HUES64 (cell line): Measurements from ENCODE around the gene TMEM132C.
A peak's percentile ranks its signal among the peaks of the same experiment; 100 is the strongest.
"Not testable (repeated sequence)": the region's sequence is repeated elsewhere in the genome, so short reads cannot be mapped to it uniquely, and the experiment has no call there.

Experiments
- H3K27ac ChIP-seq: 2 replicates; pipeline ENCODE4 v1.7.0; 2013; ENCODE audit warnings: low read depth, low read length, inconsistent platforms
- H3K27me3 ChIP-seq: 2 replicates; pipeline ENCODE4 v1.6.1; 2013; ENCODE audit warnings: mild to moderate bottlenecking, low read length; ENCODE audit not compliant: insufficient read depth
- H3K36me3 ChIP-seq: 2 replicates; pipeline ENCODE4 v1.6.1; 2013; ENCODE audit warnings: mild to moderate bottlenecking, low read length; ENCODE audit not compliant: insufficient read depth
- H3K4me1 ChIP-seq: 2 replicates; pipeline ENCODE4 v1.6.1; 2013; ENCODE audit warnings: mild to moderate bottlenecking, low read length, moderate library complexity; ENCODE audit not compliant: insufficient read depth
- H3K4me3 ChIP-seq: 2 replicates; pipeline ENCODE4 v1.5.1; 2013; ENCODE audit warnings: mild to moderate bottlenecking, low read length, moderate library complexity
- H3K9ac ChIP-seq: 2 replicates; pipeline ENCODE4 v1.6.1; 2013; ENCODE audit warnings: mild to moderate bottlenecking, low read depth, low read length
- H3K9me3 ChIP-seq: 2 replicates; pipeline ENCODE4 v1.6.1; 2013; ENCODE audit warnings: low read depth, low read length; ENCODE audit not compliant: insufficient read depth
- WGBS: fragments of 150-250, 120-280 bp; methylation state at CpG from one replicate; pipeline ENCODE4 v1.1.7; 2013; ENCODE audit warnings: missing lambda C conversion rate; 5-methylcytosine and 5-hydroxymethylcytosine counted together

The TMEM132C gene

GRCh38 chr12:128586451-128587029 is 319.6 kb downstream of the TMEM132C start:
- WGBS, result 77% methylated on average over 7 of the region's 7 CpGs
- Histone ChIP-seq H3K4me3 (no peak overlapping the region), H3K36me3 (no peaks in the 10 kb centered on the region), H3K27ac (no peak overlapping the region), H3K4me1 (no peaks in the 10 kb centered on the region), H3K27me3 (no peaks in the 10 kb centered on the region), H3K9me3 (no peaks in the 10 kb centered on the region), H3K9ac (no peak overlapping the region)

GRCh38 chr12:128587918-128588317 is 320.9 kb downstream of the TMEM132C start:
- WGBS, result 90% methylated on average over 2 of the region's 2 CpGs
- H3K27me3 ChIP-seq, result no peaks in the 10 kb centered on the region
- H3K27ac ChIP-seq, result no peak overlapping the region
- H3K4me3 ChIP-seq, result no peak overlapping the region
- H3K9me3 ChIP-seq, result no peaks in the 10 kb centered on the region
- no peaks in the 10 kb centered on the region for H3K36me3 ChIP-seq
- H3K4me1 ChIP-seq, result no peaks in the 10 kb centered on the region
- no peak overlapping the region for H3K9ac ChIP-seq

DNA sequence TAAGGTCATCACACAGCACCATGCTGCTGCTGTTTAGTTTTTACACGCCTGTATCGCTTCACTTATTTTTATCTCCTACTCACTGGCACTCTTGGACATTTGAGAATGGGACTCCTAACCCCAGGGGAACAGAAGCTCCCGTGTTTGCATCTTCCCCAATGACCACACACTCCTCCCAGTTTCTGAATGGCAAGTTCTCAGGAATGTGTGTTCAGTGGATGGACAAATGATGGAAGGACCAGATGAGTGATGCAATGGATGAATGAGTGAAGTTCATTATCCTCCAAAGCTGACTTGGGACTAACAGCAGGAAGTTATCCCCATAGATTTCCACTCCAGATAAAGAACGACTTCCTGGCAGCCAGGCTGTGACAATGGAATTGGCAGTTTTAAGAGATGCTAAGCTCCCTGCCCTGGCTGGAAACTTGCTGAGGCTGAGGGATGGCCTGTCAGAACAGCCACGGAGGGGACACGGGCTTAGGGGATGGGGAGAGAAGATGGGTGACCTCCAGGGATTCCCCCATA is 325.3 kb downstream of the TMEM132C start:
- 89% methylated on average over 6 of the region's 6 CpGs for WGBS
- Histone ChIP-seq H3K27ac (no peak overlapping the region), H3K4me1 (no peaks in the 10 kb centered on the region), H3K27me3 (no peaks in the 10 kb centered on the region), H3K36me3 (no peaks in the 10 kb centered on the region), H3K4me3 (no peak overlapping the region), H3K9me3 (no peaks in the 10 kb centered on the region), H3K9ac (no peak overlapping the region)

- no peaks in the 10 kb centered on the region for H3K27me3 ChIP-seq
- no peak overlapping the region for H3K4me3 ChIP-seq
- no peaks in the 10 kb centered on the region for H3K9me3 ChIP-seq
- 89% methylated on average over 7 of the region's 7 CpGs for WGBS
- no peaks in the 10 kb centered on the region for H3K4me1 ChIP-seq
- no peak overlapping the region for H3K27ac ChIP-seq
- H3K9ac ChIP-seq, result no peak overlapping the region
- H3K36me3 ChIP-seq, result no peaks in the 10 kb centered on the region
Observed at GRCh38 chr12:128594521-128594920, 327.6 kb downstream of the TMEM132C start.

DNA sequence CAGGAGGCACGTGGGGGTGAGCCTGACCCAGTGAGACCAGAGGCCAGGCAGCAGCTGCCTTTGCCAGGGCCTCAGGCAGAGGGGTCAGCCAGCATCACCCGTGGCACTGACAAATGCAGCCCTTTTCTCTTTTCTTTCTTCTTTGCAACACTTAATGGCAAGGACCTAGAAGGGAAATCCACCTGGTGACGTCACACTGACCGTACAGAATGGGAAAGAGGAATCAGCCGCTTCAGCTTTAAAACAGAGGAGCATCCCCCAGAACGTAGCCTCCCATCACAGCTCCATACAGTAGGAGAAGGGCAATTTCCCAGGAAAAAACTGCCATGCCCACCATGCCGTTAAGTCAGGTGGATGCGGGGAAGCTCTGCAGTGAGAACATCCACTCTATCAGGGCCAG is 328.6 kb downstream of the TMEM132C start:
- no peak overlapping the region for H3K9ac ChIP-seq
- H3K27me3 ChIP-seq, result no peaks in the 10 kb centered on the region
- H3K4me1 ChIP-seq, result no peaks in the 10 kb centered on the region
- H3K4me3 ChIP-seq, result no peak overlapping the region
- WGBS, result 84% methylated on average over 8 of the region's 8 CpGs
- H3K9me3 ChIP-seq, result no peaks in the 10 kb centered on the region
- H3K27ac ChIP-seq, result no peak overlapping the region
- no peaks in the 10 kb centered on the region for H3K36me3 ChIP-seq

GRCh38 chr12:128600886-128601285 is 333.9 kb downstream of the TMEM132C start:
- no peaks in the 10 kb centered on the region for H3K9me3 ChIP-seq
- H3K27ac ChIP-seq, result no peak overlapping the region
- H3K27me3 ChIP-seq, result no peaks in the 10 kb centered on the region
- H3K9ac ChIP-seq, result no peak overlapping the region
- no peaks in the 10 kb centered on the region for H3K36me3 ChIP-seq
- 91% methylated on average over 6 of the region's 6 CpGs for WGBS
- H3K4me1 ChIP-seq, result peaks cover 2% of the 10 kb centered on the region; the same call in 1 of the 2 replicates
- H3K4me3 ChIP-seq, result no peak overlapping the region

DNA sequence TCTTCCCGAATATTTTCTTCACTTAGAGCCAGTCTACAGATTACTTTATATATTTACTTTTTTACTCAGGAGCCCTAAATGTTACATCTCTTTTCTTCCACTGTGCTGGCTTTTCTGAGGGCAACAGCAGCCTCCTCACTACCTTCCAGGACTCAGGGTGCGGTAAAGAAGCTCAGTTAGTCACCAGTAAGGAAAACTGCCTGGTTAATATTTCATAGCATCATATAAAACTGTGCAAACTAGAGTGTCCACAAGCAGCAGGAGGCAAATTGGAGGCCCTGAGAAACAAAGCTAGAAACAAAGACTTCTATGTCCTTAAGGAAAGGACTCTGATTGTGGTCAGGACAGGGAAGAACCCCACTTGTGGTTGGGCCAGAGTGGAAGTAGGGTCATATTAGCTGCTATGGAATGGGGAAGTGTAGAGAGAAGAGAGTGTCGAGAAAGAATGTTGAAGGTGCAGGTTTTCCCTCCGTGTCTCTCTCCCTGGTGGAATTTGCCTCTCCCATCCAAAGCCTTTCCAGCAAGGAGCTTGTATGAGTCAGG is 336.7 kb downstream of the TMEM132C start:
- no peak overlapping the region for H3K27ac ChIP-seq

DNA sequence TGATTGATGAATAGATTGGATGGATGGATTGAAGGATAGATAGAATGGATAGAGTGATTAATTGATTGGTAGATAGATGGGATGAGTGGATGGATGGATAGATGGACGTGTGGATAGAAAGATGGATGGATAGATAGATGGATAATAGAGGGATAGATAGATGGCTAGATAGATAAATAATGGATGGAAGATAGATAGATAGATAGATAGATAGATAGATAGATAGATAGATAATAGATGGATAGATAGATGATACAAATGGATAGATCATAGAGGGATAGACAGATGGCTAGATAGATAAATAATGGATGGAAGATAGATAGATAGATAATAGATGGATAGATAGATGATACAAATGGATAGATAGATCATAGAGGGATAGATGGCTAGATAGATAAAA is 337.2 kb downstream of the TMEM132C start:
- not testable (repeated sequence) for H3K9ac ChIP-seq, H3K4me3 ChIP-seq, H3K27ac ChIP-seq, H3K9me3 ChIP-seq, H3K4me1 ChIP-seq, H3K36me3 ChIP-seq, H3K27me3 ChIP-seq
- 86% methylated on average over 1 of the region's 1 CpG for WGBS

More for the DNA sequence above, 336.7 kb downstream of the TMEM132C start:
- WGBS, result 93% methylated on average over 4 of the region's 4 CpGs
- no peak overlapping the region for H3K4me3 ChIP-seq
- peaks cover 9% of the 10 kb centered on the region; the same call in 1 of the 2 replicates for H3K4me1 ChIP-seq
- no peak overlapping the region for H3K9ac ChIP-seq
- no peaks in the 10 kb centered on the region for H3K9me3 ChIP-seq
- H3K27me3 ChIP-seq, result no peaks in the 10 kb centered on the region
- H3K36me3 ChIP-seq, result no peaks in the 10 kb centered on the region

DNA sequence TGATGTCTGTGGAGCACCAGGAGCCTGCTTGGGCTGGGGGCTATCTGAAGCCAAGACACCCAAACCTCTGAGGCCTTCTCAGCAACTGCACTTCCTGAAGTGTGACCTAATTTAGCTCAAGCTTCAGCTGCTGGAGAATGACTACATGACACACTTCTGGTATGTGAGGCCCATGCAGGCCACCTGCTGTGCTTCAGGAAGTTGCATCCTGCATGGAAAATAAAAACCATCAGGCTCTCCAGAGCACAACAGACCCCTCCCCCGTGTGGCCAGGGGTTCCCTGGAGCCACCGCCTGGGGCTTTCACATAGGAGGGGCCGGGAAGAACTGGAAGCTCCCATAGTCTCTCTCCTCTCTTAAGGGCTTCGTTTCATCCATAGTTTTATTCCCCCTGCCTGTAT is 339.1 kb downstream of the TMEM132C start:
- H3K27ac ChIP-seq, result 0 out of 2 replicates have a peak overlapping the region, but pooled peaks have one; percentile 23
- no peaks in the 10 kb centered on the region for H3K36me3 ChIP-seq
- H3K4me1 ChIP-seq, result peaks cover 9% of the 10 kb centered on the region; the same call in 1 of the 2 replicates
- H3K9ac ChIP-seq, result no peak overlapping the region
- no peak overlapping the region for H3K4me3 ChIP-seq
- H3K9me3 ChIP-seq, result no peaks in the 10 kb centered on the region
- H3K27me3 ChIP-seq, result no peaks in the 10 kb centered on the region
- 42% methylated on average over 4 of the region's 4 CpGs for WGBS

DNA sequence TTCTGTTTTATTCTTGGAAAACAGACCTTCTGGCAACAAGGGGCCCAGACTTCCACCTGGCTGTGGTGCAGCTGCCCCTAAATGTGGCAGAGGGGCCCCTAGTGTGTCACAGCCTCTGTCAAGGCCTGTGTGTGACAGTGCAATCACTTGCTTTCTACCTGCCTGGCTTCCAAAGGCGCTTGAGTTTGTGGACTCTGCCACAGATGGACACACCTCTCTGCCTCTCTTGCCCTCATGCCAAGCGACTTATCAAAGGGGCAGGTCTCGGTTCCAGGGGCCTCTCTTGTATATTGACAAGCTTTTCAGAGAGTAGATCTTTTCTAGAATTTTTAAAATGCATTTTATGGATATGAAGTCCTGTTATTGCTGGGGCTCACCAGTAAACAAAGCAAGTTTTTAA is 339.6 kb downstream of the TMEM132C start:
- 82% methylated on average over 3 of the region's 3 CpGs for WGBS

DNA sequence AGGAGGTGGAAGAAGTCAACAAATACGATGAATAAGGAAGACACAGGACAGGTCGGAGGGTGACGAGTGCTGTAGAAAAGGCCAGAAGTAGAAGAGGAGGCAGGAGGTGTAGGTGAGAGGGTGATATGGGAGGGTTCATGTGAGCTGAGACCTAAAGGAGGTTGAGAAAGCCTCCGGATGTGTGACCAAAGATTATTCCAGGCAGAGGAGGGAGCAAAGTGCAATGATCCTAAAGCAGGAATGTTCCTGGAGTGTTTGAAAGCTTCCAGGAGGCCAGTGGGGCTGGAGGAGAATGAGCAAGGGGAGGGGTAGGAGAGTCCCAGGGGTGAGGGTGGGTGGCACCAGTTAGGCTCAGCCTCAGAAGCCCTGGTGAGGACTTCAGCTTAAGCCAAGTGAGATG is 340.0 kb downstream of the TMEM132C start:
- Histone ChIP-seq H3K27ac (no peak overlapping the region), H3K9me3 (no peaks in the 10 kb centered on the region), H3K27me3 (no peaks in the 10 kb centered on the region), H3K9ac (no peak overlapping the region), H3K4me1 (peaks cover 9% of the 10 kb centered on the region), H3K4me3 (no peak overlapping the region), H3K36me3 (no peaks in the 10 kb centered on the region)
- WGBS, result 89% methylated on average over 4 of the region's 4 CpGs

More for the DNA sequence above, 339.6 kb downstream of the TMEM132C start:
- Histone ChIP-seq H3K27me3 (no peaks in the 10 kb centered on the region), H3K9me3 (no peaks in the 10 kb centered on the region), H3K4me3 (no peak overlapping the region), H3K36me3 (no peaks in the 10 kb centered on the region), H3K27ac (0 out of 2 replicates have a peak overlapping the region, but pooled peaks have one; percentile 23), H3K4me1 (peaks cover 9% of the 10 kb centered on the region; the same call in 1 of the 2 replicates), H3K9ac (no peak overlapping the region)
